Fibroblast of lung (primary cell): ENCODE data around the gene RPS6KA2.

Source experiments
- EZH2 ChIP-seq: IDR thresholded peaks from 2 replicates; pipeline ENCODE4 v1.5.1; 2012; ENCODE audit warnings: low read length, control low read depth, mild to moderate bottlenecking; ENCODE audit errors: missing control alignments
- TF ChIP-seq, protein P1 (sequence below), 2 donors: IDR thresholded peaks in 1 of 2; conservative IDR thresholded peaks in 1 of 2; 1 replicate in 1 of 2; 2 replicates in 1 of 2; pipeline ENCODE4 v1.5.1; 2011 to 2012; ENCODE audit warnings: low read length in 2 of 2, control low read depth in 1 of 2, inconsistent platforms in 1 of 2, low read depth in 1 of 2, mild to moderate bottlenecking in 1 of 2

DNA sequence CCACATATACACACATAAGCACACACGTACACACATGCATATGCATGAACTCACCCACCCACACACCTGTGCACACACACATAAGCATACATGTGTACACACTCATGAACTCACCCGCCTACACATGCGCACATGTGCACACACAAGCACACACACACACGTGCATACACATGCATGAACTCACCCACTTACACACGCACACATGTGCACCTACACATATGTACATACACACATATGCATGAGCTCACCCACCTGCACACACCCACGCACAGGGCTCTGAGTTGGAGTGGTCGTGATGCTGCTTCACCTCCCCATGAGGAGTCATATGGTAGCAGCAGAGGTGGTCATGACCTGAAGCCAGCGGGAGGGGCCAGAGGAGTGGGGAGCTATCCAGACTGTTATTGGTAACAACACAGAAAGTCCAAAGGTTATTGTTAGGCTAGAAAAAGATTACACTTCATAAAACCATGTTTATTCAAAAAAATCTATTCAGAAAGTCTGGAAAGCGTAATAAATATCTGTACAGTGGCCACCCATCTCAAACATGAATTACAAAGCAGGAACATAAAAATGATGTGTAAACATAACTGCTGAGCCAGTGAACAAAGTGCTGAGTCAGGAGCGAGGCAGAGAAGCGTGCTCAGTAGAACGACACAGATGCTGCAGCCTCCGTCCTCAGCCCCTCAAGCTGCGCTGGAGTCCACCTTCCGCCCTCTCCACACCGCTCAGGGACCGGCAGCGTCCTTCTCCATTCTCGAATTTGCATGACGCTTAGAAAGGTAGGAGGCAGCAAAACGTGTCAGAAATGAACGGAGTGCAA lies 217.9 kb downstream of the RPS6KA2 start:
- TF ChIP-seq, protein P1, sequence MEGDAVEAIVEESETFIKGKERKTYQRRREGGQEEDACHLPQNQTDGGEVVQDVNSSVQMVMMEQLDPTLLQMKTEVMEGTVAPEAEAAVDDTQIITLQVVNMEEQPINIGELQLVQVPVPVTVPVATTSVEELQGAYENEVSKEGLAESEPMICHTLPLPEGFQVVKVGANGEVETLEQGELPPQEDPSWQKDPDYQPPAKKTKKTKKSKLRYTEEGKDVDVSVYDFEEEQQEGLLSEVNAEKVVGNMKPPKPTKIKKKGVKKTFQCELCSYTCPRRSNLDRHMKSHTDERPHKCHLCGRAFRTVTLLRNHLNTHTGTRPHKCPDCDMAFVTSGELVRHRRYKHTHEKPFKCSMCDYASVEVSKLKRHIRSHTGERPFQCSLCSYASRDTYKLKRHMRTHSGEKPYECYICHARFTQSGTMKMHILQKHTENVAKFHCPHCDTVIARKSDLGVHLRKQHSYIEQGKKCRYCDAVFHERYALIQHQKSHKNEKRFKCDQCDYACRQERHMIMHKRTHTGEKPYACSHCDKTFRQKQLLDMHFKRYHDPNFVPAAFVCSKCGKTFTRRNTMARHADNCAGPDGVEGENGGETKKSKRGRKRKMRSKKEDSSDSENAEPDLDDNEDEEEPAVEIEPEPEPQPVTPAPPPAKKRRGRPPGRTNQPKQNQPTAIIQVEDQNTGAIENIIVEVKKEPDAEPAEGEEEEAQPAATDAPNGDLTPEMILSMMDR (conservative IDR thresholded peaks at IDR 0.05 in 1 of 2, IDR thresholded peaks at IDR 0.05 in 1 of 2; ENCODE audit: low read depth in 1 of 2, low read length in 2 of 2), result no peak
- no peak for TF ChIP-seq EZH2
